NOMO-1 (cell line): Measurements from ENCODE around the gene SMAD6.

Experiments
- DNase-seq, 2 experiments: peaks; one replicate each; lab custom pipeline; 2025; ENCODE audit not compliant: unreplicated experiment in 2 of 2; lab: John Stamatoyannopoulos, UW

SMAD6 gene

DNA sequence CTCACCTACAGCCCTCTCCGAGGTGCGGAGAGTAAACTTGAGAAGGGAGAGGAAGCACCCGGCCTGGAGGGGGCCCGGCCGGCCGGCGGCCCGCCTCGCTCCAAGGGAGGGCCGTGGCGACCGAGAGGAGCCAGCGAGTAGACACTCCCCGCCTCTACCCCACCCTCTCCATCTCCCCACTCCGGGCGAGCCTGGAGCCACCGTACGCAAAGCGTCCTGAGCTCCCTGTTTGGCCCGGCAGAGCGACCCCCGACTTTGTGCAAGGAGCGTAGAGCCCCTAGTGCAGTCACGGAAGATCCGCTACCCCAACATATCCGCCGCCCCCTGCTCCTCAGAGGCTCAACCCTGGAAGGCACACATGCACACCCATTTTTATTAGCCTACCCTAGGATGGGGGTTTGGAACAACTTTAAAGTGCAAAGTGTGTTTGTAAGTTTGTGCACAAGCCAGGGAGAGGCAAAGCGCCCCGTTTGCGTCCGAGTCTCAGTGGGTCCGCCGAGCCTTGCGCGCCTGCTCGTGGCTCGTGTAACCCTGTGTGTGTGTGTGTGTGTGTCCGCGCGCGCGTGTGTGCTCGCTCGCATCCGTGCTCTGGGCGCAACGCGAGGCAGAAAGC is 508 bp upstream of the SMAD6 start:
- no peak for DNase-seq

- DNase-seq, result peak in 1 of 2 experiments; percentile 24
These were observed 927 bp downstream of the SMAD6 start for GRCh38 chr15:66702787-66703539.

- DNase-seq, result peak; percentile 40 to 41
These were observed 1.5 kb downstream of the SMAD6 start for GRCh38 chr15:66703540-66703941.

DNA sequence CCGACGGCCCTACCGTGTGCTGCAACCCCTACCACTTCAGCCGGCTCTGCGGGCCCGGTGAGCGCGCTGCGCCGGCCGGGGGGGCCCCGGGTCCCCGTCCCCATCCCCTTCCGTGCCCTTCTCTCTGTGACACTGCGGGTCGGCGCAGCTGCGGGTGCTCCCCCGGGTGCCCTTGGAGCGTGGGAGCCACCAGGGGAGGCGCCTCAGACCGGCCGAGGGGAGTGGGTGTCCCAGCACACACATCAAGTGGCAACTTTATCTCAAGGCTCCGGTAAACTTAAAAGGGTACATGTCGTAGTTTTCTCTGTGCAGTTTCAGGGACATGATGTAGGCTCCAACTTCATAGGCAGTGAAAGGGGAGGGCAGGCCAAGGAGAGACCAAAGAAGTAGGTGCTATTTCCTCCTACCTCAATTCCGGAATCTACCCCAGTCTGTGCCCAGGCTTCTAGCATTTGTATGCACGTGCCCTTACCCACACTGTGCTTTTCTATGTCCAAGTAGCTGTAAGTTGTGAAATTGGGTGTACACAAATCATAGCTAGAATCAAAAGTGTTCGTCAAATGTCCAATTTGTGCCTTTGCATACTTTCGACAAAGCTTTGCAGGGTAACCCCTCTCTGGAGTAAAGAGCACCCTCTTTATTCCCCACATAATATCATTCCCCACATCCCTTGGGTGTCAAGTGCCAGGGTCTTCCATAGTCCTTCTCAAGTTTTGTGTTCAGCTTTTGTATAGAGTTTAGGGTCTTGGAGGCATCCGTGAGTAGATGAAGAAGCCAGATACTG is 2.2 kb downstream of the SMAD6 start:
- peak; percentile 8 for DNase-seq

DNA sequence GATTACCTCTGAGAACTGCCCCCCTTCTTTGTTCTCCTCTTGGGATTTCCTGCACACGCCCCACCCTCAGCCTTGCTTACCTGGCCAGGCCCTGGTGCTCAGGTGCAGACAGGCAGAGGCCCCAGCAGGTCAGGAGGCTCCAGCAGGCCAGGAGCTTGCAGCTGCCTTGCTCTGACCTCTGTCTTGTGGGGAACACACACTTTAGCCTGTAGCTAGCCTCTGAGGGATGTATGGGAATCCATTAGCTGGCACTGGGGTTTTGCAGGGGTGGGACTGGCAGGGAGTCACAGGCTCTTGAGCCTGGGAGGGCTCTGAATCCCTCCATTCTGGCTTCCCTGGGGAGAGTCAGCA is 2.7 kb downstream of the SMAD6 start:
- DNase-seq, result no peak

- no peak for DNase-seq
These were observed 3.5 kb downstream of the SMAD6 start for GRCh38 chr15:66705277-66706146.

- no peak for DNase-seq
These were observed 4.2 kb downstream of the SMAD6 start for GRCh38 chr15:66706225-66706732.

GRCh38 chr15:66706840-66707239 is 4.8 kb downstream of the SMAD6 start:
- DNase-seq, result no peak

GRCh38 chr15:66707310-66708082 is 5.5 kb downstream of the SMAD6 start:
- no peak for DNase-seq

- DNase-seq, result no peak
These were observed 6.4 kb downstream of the SMAD6 start for GRCh38 chr15:66708389-66708788.

DNA sequence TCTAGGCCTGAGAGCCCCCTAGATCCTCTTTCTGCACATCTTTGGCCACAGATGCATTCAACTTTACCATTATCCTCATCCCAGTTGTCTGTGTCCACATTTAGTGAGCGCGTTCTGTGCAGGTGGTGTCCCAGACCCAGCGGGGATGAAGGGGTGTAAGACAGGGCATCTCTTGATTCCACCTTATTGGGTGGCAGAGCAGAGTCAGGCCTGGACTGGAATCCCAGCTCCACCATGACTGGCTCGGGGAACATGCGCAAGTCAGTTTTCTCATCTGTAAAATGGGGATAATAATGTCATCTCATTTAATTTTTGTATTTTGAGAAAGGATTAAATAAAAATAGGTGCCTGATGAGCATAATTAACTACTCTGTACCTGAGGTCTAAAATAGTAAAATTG is 7.8 kb downstream of the SMAD6 start:
- DNase-seq, result no peak

GRCh38 chr15:66711260-66711659 is 9.2 kb downstream of the SMAD6 start:
- DNase-seq, result no peak

- DNase-seq, result no peak
These were observed 9.8 kb downstream of the SMAD6 start for GRCh38 chr15:66711862-66712261.

- DNase-seq, result peak in 1 of 2 experiments; percentile 7
These were observed 11.9 kb downstream of the SMAD6 start for GRCh38 chr15:66713843-66714508.

DNA sequence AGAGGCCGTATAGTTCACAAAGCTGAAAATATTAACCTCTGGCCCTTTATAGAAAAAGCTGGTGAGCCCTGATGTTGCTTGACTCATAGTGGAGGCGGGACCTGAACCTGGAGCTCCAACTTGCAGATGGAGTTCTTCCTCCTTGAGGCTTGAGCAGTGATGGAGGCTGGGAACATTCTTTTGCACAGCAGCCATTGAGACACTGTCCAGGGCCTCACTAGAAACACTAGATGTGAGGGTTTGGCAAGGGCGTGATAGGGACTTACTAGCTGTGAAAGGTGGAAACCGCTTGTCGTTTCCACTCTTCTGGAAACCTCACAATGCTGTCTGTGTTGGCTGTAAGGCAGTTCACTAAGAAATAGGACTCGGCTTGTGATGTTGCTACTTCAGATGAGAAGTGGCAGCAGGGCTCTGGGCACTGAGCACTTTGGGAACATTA is 12.5 kb downstream of the SMAD6 start:
- DNase-seq, result no peak

GRCh38 chr15:66715181-66715624 is 13.2 kb downstream of the SMAD6 start:
- no peak for DNase-seq

GRCh38 chr15:66715720-66716655 is 14.0 kb downstream of the SMAD6 start:
- DNase-seq, result no peak

- no peak for DNase-seq
These were observed 14.6 kb downstream of the SMAD6 start for GRCh38 chr15:66716656-66717020.
